ENCODE measurements around the gene UNC80. TPM values are rescaled to one million over a fixed set of nuclear protein-coding genes. Genes with fewer than 3 reads are reported as not detected.

The UNC80 gene
- polyA plus RNA-seq, 2 of the 4 experiments (the other 2 are of a cell fraction): not detected

DNA sequence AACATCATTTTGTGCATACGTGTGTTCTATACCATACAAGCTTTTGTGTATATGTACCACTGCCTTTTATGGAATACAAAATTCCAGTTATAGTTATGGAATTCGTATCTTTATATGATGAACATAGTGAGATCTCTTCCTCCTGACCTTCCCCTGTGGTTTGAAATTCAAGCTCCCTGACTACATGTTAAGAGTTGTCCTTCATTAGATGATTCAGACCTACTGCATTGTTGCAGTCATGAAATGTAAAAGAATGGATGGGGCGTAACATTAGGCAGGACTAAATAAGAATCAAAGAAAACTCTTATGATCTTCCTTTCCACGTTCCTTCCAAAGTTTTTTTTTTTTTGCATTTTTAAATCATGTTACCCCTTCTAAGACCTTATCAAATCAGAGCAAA is 107.1 kb downstream of the UNC80 start:
- H3K4me3 ChIP-seq: no peak overlapping the region
- no peak for TF ChIP-seq TP53 (CRISPR knock-in tag; IDR thresholded peaks at IDR 0.05)
- TF ChIP-seq SMC3 (IDR thresholded peaks at IDR 0.05): no peak
- TF ChIP-seq CBX8 (IDR thresholded peaks at IDR 0.05): no peak
- TF ChIP-seq MAZ (IDR thresholded peaks at IDR 0.05; ENCODE audit: borderline replicate concordance, low read depth, low read length): no peak
- H3K4me2 ChIP-seq: no peak overlapping the region
- WGBS (ENCODE audit: missing lambda C conversion rate): 17% methylated on average over 4 of the region's 4 CpGs
- FAIRE-seq (no peak), DNase-seq (ENCODE audit: low read depth in 1 of 2, low spot score in 1 of 2) (no peak), ATAC-seq (no peak)
- CTCF ChIA-PET: interaction anchor here (0.6 kb wide), 1 partner anchor 141 kb away, joined by 4 read pairs; no protein-coding TSS in a partner anchor
- no peak overlapping the region for H3K27ac ChIP-seq
- H3K9me3 ChIP-seq: no peaks in the 10 kb centered on the region
- POLR2A ChIA-PET: no interaction called here
- H3K4me1 ChIP-seq: no peaks in the 10 kb centered on the region

GRCh38 chr2:209900638-209901037 is 129.0 kb downstream of the UNC80 start:
- no peak overlapping the region for H3K27ac ChIP-seq
- DNase-seq (ENCODE audit: low read depth in 1 of 2, low spot score in 1 of 2) (no peak), FAIRE-seq (no peak), ATAC-seq (no peak)
- no peaks in the 10 kb centered on the region for H3K4me1 ChIP-seq
- TF ChIP-seq SREBF2 (IDR thresholded peaks at IDR 0.05): no peak
- TF ChIP-seq, protein P1, sequence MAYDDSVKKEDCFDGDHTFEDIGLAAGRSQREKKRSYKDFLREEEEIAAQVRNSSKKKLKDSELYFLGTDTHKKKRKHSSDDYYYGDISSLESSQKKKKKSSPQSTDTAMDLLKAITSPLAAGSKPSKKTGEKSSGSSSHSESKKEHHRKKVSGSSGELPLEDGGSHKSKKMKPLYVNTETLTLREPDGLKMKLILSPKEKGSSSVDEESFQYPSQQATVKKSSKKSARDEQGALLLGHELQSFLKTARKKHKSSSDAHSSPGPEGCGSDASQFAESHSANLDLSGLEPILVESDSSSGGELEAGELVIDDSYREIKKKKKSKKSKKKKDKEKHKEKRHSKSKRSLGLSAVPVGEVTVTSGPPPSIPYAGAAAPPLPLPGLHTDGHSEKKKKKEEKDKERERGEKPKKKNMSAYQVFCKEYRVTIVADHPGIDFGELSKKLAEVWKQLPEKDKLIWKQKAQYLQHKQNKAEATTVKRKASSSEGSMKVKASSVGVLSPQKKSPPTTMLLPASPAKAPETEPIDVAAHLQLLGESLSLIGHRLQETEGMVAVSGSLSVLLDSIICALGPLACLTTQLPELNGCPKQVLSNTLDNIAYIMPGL (CRISPR knock-in tag; IDR thresholded peaks at IDR 0.05; ENCODE audit: borderline replicate concordance): no peak
- TF ChIP-seq ZNF302 (CRISPR knock-in tag; IDR thresholded peaks at IDR 0.05): no peak
- no peak for TF ChIP-seq NR3C1 (IDR thresholded peaks at IDR 0.05)
- no peak for TF ChIP-seq RNF2 (IDR thresholded peaks at IDR 0.05; ENCODE audit: borderline replicate concordance, low read depth)
- TF ChIP-seq, protein P2, sequence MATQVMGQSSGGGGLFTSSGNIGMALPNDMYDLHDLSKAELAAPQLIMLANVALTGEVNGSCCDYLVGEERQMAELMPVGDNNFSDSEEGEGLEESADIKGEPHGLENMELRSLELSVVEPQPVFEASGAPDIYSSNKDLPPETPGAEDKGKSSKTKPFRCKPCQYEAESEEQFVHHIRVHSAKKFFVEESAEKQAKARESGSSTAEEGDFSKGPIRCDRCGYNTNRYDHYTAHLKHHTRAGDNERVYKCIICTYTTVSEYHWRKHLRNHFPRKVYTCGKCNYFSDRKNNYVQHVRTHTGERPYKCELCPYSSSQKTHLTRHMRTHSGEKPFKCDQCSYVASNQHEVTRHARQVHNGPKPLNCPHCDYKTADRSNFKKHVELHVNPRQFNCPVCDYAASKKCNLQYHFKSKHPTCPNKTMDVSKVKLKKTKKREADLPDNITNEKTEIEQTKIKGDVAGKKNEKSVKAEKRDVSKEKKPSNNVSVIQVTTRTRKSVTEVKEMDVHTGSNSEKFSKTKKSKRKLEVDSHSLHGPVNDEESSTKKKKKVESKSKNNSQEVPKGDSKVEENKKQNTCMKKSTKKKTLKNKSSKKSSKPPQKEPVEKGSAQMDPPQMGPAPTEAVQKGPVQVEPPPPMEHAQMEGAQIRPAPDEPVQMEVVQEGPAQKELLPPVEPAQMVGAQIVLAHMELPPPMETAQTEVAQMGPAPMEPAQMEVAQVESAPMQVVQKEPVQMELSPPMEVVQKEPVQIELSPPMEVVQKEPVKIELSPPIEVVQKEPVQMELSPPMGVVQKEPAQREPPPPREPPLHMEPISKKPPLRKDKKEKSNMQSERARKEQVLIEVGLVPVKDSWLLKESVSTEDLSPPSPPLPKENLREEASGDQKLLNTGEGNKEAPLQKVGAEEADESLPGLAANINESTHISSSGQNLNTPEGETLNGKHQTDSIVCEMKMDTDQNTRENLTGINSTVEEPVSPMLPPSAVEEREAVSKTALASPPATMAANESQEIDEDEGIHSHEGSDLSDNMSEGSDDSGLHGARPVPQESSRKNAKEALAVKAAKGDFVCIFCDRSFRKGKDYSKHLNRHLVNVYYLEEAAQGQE (IDR thresholded peaks at IDR 0.05): no peak
- TF ChIP-seq EHMT2 (IDR thresholded peaks at IDR 0.05; ENCODE audit: low read depth): no peak
- TF ChIP-seq BCL3 (IDR thresholded peaks at IDR 0.05): no peak
- no peak for TF ChIP-seq POLR2AphosphoS2 (conservative IDR thresholded peaks at IDR 0.05; ENCODE audit: low read length)
- TF ChIP-seq MYC (IDR thresholded peaks at IDR 0.05; ENCODE audit: borderline replicate concordance, low read length): no peak
- no peak for TF ChIP-seq CEBPB (IDR thresholded peaks at IDR 0.05)
- TF ChIP-seq SMC3 (IDR thresholded peaks at IDR 0.05): no peak
- no peak for TF ChIP-seq POLR2A (IDR thresholded peaks at IDR 0.05; ENCODE audit: low read length)
- no peak overlapping the region for H3K4me3 ChIP-seq
- ChIA-PET POLR2A (no interaction called here), CTCF (no interaction called here)
- no peaks in the 10 kb centered on the region for H3K9me3 ChIP-seq
- WGBS (ENCODE audit: missing lambda C conversion rate): 0% methylated on average over 1 of the region's 1 CpG
- H3K4me2 ChIP-seq: no peak overlapping the region

DNA sequence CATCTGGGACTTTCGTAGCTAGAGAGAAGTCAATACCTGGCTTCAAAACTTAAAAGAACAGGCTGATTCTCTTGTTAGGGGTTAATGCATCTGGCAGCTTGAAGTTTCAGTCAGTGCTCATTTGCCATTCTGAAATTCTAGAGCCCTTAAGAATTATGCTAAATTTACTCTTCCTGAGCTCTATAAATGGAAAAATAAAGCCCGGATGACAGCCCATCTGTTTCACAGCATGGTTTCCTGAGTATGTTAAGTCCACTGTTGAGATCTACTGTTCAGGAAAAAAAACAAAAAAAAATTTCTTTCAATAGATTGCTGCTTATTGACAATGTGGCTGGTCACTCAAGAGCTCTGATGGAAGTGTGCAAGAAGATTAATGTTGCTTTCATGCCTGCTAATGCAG is 129.5 kb downstream of the UNC80 start:
- POLR2A ChIA-PET: no interaction called here
- no peak for ATAC-seq
- FAIRE-seq: no peak
- CTCF ChIA-PET: no interaction called here
- no peaks in the 10 kb centered on the region for H3K9me3 ChIP-seq
- H3K4me1 ChIP-seq: no peaks in the 10 kb centered on the region
- no peak overlapping the region for H3K27ac ChIP-seq
- no peak overlapping the region for H3K4me2 ChIP-seq
- no peak for DNase-seq (ENCODE audit: low read depth in 1 of 2, low spot score in 1 of 2)
- H3K4me3 ChIP-seq: no peak overlapping the region
- 25% methylated on average over 2 of the region's 2 CpGs for WGBS (ENCODE audit: missing lambda C conversion rate)
- no peak for TF ChIP-seq ELK1 (IDR thresholded peaks at IDR 0.05; ENCODE audit: low read depth, low read length)
- TF ChIP-seq, protein P3, sequence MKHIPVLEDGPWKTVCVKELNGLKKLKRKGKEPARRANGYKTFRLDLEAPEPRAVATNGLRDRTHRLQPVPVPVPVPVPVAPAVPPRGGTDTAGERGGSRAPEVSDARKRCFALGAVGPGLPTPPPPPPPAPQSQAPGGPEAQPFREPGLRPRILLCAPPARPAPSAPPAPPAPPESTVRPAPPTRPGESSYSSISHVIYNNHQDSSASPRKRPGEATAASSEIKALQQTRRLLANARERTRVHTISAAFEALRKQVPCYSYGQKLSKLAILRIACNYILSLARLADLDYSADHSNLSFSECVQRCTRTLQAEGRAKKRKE (CRISPR knock-in tag; IDR thresholded peaks at IDR 0.05; ENCODE audit: low read depth): no peak
- TF ChIP-seq, protein P4, sequence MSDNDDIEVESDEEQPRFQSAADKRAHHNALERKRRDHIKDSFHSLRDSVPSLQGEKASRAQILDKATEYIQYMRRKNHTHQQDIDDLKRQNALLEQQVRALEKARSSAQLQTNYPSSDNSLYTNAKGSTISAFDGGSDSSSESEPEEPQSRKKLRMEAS (IDR thresholded peaks at IDR 0.05): no peak
- TF ChIP-seq EP300 (IDR thresholded peaks at IDR 0.05): no peak
- TF ChIP-seq TFCP2L1 (CRISPR knock-in tag; IDR thresholded peaks at IDR 0.05): no peak
- no peak for TF ChIP-seq EHF (CRISPR knock-in tag; IDR thresholded peaks at IDR 0.05)
- TF ChIP-seq HOXA7 (CRISPR knock-in tag; IDR thresholded peaks at IDR 0.05): no peak
- TF ChIP-seq, protein P2 (IDR thresholded peaks at IDR 0.05): no peak
